ENCODE measurements around the gene TMED4. TPM values are rescaled to one million over a fixed set of nuclear protein-coding genes. Genes with fewer than 3 reads are reported as not detected.

The TMED4 gene
- total and polyA plus RNA-seq, 2 of the 13 experiments (the other 11 are each of a cell fraction or from before 2014, with no cell fraction given), result 81.4 to 109 TPM

GRCh38 chr7:44615793-44616192, 33.8 kb upstream of the TMED4 start:
- ChIA-PET POLR2A (no interaction called here), CTCF (ENCODE audit: low intra/inter-chr PET ratio, low total read pairs) (no interaction called here)
- peaks cover 78% of the 10 kb centered on the region for H3K79me2 ChIP-seq (ENCODE audit: insufficient read depth, low read length)
- in situ Hi-C loops (cut with HindIII; ENCODE audit: extremely low pct_ligation_motif_present, low pct_unique_long_range_greater_than_20kb) (no loop called here), intact Hi-C loops (cut with micrococcal nuclease; ENCODE audit: unreplicated experiment) (no loop called here)
- no peaks in the 10 kb centered on the region for H3K9me3 ChIP-seq (ENCODE audit: low read length)
- H3K27me3 ChIP-seq (ENCODE audit: control insufficient read depth in 1 of 2, insufficient read depth in 2 of 2, low read length in 2 of 2), result no peaks in the 10 kb centered on the region
- TF ChIP-seq ZNF121 (CRISPR knock-in tag; IDR thresholded peaks at IDR 0.05), result peak; percentile 67
- no peak for TF ChIP-seq ZNF251 (CRISPR knock-in tag; IDR thresholded peaks at IDR 0.05)
- H3K27ac ChIP-seq (ENCODE audit: extremely low read length, insufficient read depth, low read length), result peak overlapping the region; percentile 44
- WGBS (ENCODE audit: low lambda C conversion rate), result 96% methylated on average over 5 of the region's 5 CpGs
- DNase-seq (ENCODE audit: low spot score), result no peak
- peaks cover 6% of the 10 kb centered on the region; the same call in 1 of the 2 replicates for H4K20me1 ChIP-seq (ENCODE audit: insufficient read depth, low read length)
- H3K9ac ChIP-seq (ENCODE audit: insufficient read depth, low read depth, low read length), result no peak overlapping the region
- ATAC-seq, result no peak
- H3K4me1 ChIP-seq (ENCODE audit: insufficient read depth, low read length), result peaks cover 23% of the 10 kb centered on the region
- no peak overlapping the region for H3K4me3 ChIP-seq (replicated peaks in 1 of 3; ENCODE audit: insufficient read depth in 1 of 3, low read depth in 2 of 3, low read length in 3 of 3)
- 0 out of 5 replicates have a peak, but pooled peaks cover 0 to 5% of the 10 kb centered on the region in 2 experiments for H3K36me3 ChIP-seq (replicated peaks in 1 of 2; ENCODE audit: control insufficient read depth in 1 of 2, insufficient read depth in 2 of 2, low read length in 2 of 2)
- H2AFZ ChIP-seq (ENCODE audit: low read length), result no peak overlapping the region
- peak overlapping the region; percentile 51 for H3K4me2 ChIP-seq (ENCODE audit: low read depth, low read length)
- BruUV-seq (replicated peaks), result no TSS peak
- no peak for FAIRE-seq

DNA sequence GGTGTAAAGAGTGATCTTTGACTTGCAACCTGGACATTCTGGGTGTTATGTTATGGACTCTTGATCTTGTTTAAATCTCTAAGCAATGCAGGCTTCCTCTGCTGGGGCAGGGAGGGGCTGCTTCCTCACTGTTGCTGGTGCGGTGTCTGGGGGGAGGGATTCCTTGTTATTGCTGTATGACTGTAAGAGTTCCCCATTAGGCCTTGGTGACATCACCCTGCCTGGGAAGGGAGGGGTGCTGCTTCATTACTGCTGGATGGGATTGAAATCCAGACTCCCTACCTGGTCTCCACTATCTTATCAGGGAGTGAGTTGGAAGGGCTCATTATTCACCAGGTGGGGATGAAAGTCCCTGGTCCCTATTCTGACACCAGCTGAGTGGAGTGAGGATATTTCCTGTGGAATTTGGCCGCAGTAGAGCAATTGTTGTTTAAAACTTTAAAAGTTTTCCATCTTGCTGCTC, 33.1 kb upstream of the TMED4 start:
- peak; percentile 83 for ATAC-seq
- BruUV-seq (replicated peaks), result no TSS peak
- H3K4me1 ChIP-seq (ENCODE audit: insufficient read depth, low read length), result peaks cover 23% of the 10 kb centered on the region
- TF ChIP-seq HNF4A (CRISPR knock-in tag; IDR thresholded peaks at IDR 0.05) (peak; percentile 52; the same call in 1 of the 2 replicates), CBX5 (CRISPR knock-in tag; IDR thresholded peaks at IDR 0.05; ENCODE audit: borderline replicate concordance) (no peak), SP140L (CRISPR knock-in tag; IDR thresholded peaks at IDR 0.05; ENCODE audit: borderline replicate concordance) (no peak)
- TF ChIP-seq, protein P1, sequence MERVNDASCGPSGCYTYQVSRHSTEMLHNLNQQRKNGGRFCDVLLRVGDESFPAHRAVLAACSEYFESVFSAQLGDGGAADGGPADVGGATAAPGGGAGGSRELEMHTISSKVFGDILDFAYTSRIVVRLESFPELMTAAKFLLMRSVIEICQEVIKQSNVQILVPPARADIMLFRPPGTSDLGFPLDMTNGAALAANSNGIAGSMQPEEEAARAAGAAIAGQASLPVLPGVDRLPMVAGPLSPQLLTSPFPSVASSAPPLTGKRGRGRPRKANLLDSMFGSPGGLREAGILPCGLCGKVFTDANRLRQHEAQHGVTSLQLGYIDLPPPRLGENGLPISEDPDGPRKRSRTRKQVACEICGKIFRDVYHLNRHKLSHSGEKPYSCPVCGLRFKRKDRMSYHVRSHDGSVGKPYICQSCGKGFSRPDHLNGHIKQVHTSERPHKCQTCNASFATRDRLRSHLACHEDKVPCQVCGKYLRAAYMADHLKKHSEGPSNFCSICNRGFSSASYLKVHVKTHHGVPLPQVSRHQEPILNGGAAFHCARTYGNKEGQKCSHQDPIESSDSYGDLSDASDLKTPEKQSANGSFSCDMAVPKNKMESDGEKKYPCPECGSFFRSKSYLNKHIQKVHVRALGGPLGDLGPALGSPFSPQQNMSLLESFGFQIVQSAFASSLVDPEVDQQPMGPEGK (CRISPR knock-in tag; IDR thresholded peaks at IDR 0.05), result peak; percentile 43
- TF ChIP-seq, protein P2, sequence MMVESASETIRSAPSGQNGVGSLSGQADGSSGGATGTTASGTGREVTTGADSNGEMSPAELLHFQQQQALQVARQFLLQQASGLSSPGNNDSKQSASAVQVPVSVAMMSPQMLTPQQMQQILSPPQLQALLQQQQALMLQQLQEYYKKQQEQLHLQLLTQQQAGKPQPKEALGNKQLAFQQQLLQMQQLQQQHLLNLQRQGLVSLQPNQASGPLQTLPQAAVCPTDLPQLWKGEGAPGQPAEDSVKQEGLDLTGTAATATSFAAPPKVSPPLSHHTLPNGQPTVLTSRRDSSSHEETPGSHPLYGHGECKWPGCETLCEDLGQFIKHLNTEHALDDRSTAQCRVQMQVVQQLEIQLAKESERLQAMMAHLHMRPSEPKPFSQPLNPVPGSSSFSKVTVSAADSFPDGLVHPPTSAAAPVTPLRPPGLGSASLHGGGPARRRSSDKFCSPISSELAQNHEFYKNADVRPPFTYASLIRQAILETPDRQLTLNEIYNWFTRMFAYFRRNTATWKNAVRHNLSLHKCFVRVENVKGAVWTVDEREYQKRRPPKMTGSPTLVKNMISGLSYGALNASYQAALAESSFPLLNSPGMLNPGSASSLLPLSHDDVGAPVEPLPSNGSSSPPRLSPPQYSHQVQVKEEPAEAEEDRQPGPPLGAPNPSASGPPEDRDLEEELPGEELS (CRISPR knock-in tag; IDR thresholded peaks at IDR 0.05), result 0 out of 2 replicates have a peak, but pooled peaks have one; percentile 6
- TF ChIP-seq, protein P3, sequence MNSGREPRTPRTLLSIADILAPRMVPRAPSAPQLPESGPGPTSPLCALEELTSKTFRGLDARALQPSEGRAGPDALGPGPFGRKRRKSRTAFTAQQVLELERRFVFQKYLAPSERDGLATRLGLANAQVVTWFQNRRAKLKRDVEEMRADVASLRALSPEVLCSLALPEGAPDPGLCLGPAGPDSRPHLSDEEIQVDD (CRISPR knock-in tag; IDR thresholded peaks at IDR 0.05; ENCODE audit: borderline replicate concordance), result no peak
- TF ChIP-seq, protein P4, sequence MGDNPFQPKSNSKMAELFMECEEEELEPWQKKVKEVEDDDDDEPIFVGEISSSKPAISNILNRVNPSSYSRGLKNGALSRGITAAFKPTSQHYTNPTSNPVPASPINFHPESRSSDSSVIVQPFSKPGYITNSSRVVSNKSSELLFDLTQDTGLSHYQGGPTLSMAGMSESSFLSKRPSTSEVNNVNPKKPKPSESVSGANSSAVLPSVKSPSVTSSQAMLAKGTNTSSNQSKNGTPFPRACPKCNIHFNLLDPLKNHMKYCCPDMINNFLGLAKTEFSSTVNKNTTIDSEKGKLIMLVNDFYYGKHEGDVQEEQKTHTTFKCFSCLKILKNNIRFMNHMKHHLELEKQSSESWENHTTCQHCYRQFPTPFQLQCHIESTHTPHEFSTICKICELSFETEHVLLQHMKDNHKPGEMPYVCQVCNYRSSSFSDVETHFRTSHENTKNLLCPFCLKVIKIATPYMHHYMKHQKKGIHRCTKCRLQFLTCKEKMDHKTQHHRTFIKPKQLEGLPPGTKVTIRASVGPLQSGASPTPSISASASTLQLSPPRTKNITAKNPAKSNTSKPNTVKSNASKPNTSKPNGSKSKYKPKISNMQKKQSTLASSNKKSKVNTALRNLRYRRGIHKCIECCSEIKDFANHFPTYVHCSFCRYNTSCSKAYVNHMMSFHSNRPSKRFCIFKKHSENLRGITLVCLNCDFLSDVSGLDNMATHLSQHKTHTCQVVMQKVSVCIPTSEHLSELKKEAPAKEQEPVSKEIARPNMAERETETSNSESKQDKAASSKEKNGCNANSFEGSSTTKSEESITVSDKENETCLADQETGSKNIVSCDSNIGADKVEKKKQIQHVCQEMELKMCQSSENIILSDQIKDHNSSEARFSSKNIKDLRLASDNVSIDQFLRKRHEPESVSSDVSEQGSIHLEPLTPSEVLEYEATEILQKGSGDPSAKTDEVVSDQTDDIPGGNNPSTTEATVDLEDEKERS (CRISPR knock-in tag; IDR thresholded peaks at IDR 0.05), result no peak

More for the DNA sequence above, 33.1 kb upstream of the TMED4 start:
- ChIA-PET CTCF (ENCODE audit: low intra/inter-chr PET ratio, low total read pairs) (no interaction called here), POLR2A (no interaction called here)
- DNase-seq (ENCODE audit: low spot score), result peak; percentile 13
- Histone ChIP-seq H3K9ac (ENCODE audit: insufficient read depth, low read depth, low read length) (no peak overlapping the region), H3K27ac (ENCODE audit: extremely low read length, insufficient read depth, low read length) (peak overlapping the region; percentile 44), H2AFZ (ENCODE audit: low read length) (no peak overlapping the region), H3K36me3 (replicated peaks in 1 of 2; ENCODE audit: control insufficient read depth in 1 of 2, insufficient read depth in 2 of 2, low read length in 2 of 2) (0 out of 5 replicates have a peak, but pooled peaks cover 0 to 5% of the 10 kb centered on the region in 2 experiments), H4K20me1 (ENCODE audit: insufficient read depth, low read length) (peaks cover 6% of the 10 kb centered on the region; the same call in 1 of the 2 replicates), H3K4me3 (replicated peaks in 1 of 3; ENCODE audit: insufficient read depth in 1 of 3, low read depth in 2 of 3, low read length in 3 of 3) (peak overlapping the region in 1 of 3 experiments; percentile 27; a peak in 1 of 6 replicates), H3K4me2 (ENCODE audit: low read depth, low read length) (peak overlapping the region; percentile 51), H3K79me2 (ENCODE audit: insufficient read depth, low read length) (peaks cover 76% of the 10 kb centered on the region), H3K27me3 (ENCODE audit: control insufficient read depth in 1 of 2, insufficient read depth in 2 of 2, low read length in 2 of 2) (no peaks in the 10 kb centered on the region), H3K9me3 (ENCODE audit: low read length) (no peaks in the 10 kb centered on the region)
- 79% methylated on average over 2 of the region's 2 CpGs for WGBS (ENCODE audit: low lambda C conversion rate)
- intact Hi-C loops (cut with micrococcal nuclease; ENCODE audit: unreplicated experiment) (no loop called here), in situ Hi-C loops (cut with HindIII; ENCODE audit: extremely low pct_ligation_motif_present, low pct_unique_long_range_greater_than_20kb) (no loop called here)
- peak; percentile 50 for FAIRE-seq
